NCI-H446 (cell line): ENCODE results near the gene NKX3-2.
A peak's percentile ranks its signal among the peaks of the same experiment; 100 is the strongest.
"Not testable (repeated sequence)": the region's sequence is repeated elsewhere in the genome, so short reads cannot be mapped to it uniquely, and the experiment has no call there.

ENCODE experiments used
- DNase-seq, 2 experiments: peaks; one replicate each; lab custom pipeline; 2025; lab: John Stamatoyannopoulos, UW

The NKX3-2 gene

DNA sequence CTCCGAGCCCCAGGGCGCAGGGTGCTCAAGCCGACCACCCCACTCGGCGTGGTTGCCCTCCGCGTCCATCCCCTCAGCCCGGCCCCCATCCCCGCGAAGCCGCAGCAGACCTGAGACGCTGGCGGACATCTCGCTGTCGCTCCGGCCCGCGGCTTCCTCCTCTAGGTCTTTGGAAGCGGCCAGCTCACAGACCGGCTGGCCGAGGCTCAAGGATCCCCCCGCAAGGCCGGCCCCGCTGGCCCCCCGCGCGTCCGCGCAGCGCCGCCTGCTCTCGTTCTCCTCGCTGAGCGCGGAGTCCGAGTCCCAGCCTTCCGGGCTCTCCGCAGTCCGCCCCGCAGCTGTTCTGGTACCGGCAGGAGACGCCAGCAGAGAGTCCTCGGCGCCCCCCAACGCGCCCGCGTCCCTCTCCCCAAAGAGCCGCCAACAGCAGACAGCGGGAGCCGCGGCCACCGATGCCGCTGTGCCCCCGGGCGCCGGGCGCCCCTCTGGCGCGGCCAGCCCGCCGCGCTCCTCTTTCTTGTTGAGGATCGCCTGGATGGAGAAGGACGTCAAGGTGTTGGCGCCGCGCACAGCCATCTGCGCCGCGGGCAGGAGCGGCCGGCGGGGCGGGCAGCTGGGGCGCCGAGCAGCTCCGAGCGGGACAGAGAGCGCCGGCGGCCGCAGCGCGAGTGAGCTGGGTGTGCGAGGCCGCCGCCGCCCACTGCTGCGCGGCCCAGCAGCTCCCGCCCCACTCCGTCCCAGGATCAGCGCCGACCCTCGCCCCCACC, at the start of gene NKX3-2:
Gene NKX3-2, minus strand, starts transcription at position 670 of the 767 bp plus-strand sequence. Its CDS starts 94 bp downstream, at position 576.
- peak in 1 of 2 experiments; percentile 13 for DNase-seq

DNA sequence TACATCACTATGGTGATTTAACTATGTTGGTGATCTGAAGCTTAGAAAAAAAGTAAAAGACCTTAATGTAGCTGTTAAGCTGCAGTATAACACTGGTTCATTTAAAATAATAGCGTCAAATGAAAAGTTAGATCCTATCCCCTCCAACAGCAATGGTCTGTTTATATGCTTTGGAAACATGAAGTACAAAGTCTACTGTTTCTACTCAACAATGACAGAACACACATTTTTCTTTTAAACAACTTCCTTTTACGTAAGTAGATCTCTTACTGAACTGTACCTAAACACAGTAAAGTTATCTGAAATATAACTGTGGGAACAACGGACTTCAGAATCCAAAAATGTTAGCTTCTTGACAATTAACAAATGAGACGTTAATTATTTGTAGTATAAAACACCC, 47.9 kb upstream of the NKX3-2 start:
- no peak for DNase-seq

DNA sequence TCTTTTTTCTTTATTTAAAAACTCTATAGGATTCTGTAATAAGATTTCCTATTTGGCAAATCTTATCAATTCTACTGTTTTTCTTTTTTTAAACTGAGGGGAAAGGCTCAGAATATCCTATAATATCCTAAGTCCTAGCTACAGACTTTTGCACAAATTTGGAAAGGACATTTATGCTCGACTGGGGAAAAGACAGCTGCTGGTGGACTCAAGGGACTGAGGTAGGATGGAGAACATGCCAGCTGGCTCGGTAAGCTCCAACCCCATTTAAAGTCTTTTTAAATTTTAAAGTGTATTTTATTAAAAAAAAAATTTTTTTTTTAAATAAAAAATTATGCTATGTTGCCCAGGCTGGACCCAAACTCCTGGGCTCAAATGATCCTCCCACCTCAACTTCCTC, 46.5 kb upstream of the NKX3-2 start:
- peak in 1 of 2 experiments; percentile 0 for DNase-seq

DNA sequence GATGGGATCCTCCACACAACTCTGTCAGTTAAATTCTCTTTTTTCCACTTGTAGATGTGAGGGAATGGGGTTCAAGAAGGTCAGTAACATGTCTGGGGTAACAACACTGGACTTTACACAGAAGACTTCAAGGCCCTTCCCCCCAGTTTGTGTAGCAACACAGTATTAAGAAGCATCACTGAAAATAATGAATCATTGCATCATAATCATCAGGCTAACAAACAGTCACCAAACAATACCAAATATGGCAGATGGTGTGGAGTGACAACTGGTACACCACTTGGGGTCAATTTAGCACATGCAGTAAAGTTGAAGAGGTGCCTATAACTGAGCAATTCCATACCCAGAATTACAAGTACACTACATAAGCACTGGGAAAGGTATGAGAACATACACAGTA, 44.6 kb upstream of the NKX3-2 start:
- DNase-seq: no peak

DNA sequence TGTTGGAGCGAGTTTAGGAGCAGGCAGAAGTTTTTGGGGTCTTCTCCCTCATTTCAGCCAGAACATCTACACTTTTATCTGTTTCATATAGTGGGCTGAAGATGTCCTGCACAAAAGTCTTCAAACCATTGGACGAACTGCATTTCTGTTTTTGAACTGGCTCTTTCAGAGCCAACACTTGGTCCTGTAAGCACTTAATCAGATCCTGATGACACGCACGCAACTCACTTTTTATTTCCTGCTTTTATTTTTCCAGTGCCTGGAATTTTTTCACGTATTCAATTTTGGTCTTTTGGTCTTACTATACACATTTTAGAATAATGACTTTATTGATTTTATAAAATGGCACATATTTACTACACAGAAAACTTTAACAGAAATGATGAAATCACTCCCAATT, 40.2 kb upstream of the NKX3-2 start:
- DNase-seq: no peak

DNA sequence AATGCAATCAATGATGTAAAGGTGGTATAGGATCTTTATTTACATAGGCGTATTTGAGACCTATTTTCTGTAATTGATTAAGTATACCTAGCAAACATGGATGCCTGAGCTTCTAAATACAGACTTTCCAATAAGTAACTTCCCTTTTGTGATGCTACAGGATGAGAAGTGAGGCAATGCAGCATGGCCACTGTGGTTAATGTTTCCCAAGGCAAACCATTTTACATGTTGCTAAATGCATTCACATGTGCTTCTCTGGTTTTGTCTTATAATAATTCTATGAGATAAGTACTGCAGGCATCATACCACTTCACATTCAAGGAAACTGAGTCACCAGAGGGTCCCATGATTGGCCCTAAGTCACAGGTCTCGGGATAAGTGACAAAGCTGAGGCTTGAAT, 35.7 kb upstream of the NKX3-2 start:
- no peak for DNase-seq

DNA sequence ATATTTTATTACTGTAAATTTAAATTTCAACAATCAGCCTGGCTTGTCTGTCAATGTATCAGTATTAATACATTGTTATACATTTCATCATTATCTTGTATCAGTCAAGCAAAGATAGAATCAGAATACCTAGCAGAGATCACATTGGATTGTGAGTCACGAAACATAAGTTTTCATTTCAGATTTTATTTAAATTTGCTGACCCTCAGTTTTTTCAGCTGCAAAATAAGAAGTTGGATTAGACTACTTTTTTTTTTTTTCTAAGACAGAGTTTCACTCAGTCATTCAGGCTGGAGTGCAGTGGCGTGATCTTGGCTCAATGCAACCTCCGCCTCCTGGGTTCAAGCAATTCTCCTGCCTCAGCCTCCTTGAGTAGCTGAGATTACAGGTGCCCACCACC, 33.4 kb upstream of the NKX3-2 start:
- no peak for DNase-seq

DNA sequence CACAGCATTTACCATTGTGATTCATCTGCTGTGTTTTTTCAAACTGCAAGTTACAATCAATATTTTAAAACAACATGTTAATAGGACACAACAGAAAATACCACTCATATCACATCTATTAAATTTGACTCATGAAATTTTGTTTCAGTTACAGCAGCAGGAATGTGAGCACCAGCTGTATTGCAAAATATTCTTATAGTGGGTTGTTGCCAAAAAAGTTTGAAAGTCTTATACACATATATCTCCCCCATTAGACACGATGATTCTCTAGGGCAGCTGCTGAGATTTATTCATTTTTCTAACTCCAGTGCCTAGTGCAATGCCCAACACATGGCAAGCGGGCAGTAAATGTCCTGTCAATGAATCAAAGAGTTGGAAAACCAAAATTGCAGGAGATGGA, 26.6 kb upstream of the NKX3-2 start:
- DNase-seq: no peak

DNA sequence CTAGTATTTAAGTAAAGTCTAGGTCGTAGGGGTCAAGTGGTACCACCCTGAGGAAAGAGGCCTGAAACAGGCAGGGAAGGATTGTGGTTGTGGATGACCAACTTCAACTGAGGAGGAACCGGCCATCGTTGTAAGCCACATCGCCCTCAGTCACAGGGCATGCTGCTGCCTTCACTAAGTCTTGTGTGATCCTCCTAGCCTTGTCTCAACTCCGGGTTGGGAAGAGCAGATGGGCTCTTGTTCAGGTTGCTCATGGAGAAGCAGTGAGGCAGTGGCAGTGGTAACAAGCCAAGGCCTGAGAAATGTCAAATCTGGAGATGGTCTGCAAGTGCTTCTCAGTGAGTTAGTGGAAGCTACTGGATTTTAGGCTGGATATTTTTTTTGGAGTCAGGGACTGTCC, 22.8 kb upstream of the NKX3-2 start:
- DNase-seq: no peak

DNA sequence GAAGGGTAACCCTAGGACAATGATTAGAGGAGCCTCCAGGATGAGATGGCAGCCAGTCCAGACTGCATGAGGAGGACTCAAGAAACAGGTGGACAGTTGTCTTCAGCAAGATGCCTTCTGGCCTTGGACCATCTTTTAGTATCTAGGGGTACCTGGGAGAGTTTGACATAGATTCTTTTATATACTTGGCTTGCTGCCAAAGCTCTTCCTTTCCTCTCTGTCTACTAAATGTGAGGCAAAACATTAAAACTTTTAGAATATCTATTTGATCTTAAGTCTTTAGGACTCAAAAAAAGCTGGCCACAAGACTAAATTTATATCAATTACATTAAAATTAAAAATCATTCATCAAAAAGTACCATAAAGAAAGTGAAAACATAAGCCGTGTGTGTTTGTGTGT, 18.6 kb upstream of the NKX3-2 start:
- DNase-seq: no peak

DNA sequence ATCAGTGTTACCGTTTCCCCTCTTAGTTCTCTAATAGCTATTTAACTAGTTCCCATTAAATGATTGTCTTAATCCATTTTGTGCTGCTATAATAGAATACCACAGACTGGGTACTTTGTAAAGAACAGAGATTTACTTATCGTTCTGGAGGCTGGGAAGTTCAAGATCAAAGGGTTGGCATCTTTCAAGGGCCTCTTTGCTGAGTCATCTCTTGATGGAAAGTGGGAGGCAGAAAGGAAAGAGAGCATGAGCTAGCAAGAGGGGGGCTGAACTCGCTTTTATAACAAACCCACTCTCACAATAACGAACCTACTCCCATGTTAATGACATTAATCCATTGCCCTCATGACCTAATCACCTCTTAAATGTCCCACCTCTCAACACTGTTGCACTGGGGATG, 17.4 kb upstream of the NKX3-2 start:
- no peak for DNase-seq

DNA sequence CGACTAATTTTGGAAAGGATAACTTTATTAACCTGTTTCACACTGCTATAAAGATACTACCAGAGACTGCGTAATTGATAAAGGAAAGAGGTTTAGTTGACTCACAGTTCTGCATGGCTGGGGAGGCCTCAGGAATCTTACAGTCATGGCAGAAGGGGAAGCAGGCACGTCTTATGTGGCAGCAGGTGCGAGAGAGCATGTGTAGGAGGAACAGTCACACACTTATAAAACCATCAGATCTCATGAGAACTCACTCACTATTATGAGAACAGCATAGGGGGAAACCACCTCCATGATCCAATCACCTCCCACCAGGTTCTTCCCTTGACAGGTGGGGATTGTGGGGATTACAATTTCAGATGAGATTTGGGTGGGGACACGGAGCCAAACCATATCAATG, 15.8 kb upstream of the NKX3-2 start:
- DNase-seq: not testable (repeated sequence)

DNA sequence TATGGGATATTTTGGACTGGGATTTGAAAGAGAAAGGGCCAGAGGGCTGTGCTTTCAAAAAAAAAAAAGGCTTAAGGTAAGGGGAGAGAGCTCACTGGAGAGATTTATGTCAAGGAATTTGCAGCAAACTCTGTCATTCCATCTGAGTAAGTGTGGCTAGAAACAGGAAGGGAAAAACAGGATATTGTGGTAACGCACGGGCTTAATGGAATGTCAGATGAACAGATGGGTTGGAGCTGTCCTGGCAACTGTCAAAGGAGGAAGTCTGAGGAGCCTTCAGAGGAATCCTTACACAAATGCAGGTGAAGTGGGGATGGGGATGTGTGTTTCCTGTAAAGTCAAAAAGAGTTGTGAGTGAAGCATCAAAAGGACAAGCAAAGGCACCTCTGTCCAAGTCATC, 15.1 kb upstream of the NKX3-2 start:
- no peak for DNase-seq

DNA sequence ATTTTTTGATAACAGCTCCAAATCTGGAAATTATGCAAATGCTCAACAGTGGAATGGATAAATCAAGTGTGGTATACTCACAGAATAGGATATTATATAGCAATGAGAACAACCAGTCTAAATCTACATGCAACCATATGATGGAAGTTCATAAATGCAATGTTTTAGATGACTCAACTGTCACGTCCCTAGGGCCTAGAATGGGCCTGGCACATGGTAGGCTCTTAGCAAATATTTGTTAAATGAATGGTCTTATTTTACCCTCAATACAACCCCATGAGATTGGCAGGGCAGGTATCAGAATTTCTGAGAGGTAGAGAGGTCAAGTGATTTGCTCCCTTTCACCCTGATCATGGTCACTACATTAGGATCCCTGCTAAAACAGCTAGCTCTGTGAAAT, 14.6 kb upstream of the NKX3-2 start:
- DNase-seq: no peak

DNA sequence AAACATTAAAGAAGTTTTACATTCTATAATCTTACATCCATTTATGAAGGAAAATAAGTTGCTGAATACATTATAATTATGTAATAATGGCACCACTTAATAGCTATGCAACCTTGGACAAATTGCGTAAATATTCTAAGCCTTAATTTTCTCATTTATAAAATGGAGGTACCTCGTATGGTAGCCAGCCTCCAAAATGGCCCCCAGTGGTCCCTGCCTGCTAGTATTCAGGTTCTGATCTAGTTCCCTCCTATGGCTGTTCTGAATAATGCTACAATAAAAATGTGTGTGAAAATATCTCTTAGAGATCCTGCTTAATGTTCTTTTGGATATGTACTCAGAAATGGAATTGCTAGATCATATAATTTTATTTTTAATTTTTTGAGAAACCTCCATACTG, 11.0 kb upstream of the NKX3-2 start:
- DNase-seq: no peak

DNA sequence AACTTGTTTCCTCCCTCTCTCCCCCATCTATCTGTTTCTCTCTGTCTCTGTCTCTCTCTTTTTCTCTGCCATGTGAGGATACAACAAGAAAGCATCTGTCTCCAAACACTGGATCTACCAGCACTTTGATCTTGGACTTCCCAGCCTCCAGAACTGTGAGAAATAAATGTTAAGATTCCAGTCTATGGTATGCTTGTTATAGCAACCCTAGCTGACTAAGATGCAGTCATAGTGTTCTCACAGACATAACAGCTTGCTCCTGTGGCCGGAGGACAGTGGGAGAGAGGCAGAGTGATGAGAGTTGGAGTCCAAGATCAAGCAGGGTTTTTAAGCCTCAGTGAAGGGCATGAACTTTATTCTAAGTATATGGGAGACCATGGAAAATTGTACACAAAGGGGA, 8.8 kb upstream of the NKX3-2 start:
- no peak for DNase-seq

DNA sequence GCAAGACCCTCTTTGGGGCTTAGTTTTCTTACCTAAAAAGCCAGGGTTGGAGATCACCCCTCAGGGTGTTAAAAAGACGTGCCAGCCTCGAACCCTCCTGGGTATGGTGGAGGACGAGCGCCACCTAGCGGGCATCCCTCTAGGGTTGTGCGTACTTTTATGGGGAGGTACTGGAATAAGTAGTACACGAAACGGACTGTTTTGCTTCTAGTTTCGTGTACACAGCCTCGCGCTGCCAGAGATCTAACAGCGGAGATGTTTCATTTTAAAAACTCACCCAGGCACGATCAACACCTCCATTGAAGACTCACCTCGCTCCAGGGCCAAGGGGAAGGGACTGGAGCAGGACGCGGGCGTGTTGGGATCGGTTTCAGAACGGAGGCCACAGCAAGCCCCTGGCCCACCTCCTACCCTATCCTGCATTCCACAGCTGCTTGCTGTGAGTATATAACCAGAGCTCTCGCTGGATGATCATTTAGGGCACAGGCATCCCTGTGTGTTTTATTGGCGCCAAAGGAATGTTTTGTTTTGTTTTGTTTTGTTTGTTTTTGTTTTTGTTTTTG, 4.8 kb upstream of the NKX3-2 start:
- DNase-seq: peak; percentile 71 to 79

DNA sequence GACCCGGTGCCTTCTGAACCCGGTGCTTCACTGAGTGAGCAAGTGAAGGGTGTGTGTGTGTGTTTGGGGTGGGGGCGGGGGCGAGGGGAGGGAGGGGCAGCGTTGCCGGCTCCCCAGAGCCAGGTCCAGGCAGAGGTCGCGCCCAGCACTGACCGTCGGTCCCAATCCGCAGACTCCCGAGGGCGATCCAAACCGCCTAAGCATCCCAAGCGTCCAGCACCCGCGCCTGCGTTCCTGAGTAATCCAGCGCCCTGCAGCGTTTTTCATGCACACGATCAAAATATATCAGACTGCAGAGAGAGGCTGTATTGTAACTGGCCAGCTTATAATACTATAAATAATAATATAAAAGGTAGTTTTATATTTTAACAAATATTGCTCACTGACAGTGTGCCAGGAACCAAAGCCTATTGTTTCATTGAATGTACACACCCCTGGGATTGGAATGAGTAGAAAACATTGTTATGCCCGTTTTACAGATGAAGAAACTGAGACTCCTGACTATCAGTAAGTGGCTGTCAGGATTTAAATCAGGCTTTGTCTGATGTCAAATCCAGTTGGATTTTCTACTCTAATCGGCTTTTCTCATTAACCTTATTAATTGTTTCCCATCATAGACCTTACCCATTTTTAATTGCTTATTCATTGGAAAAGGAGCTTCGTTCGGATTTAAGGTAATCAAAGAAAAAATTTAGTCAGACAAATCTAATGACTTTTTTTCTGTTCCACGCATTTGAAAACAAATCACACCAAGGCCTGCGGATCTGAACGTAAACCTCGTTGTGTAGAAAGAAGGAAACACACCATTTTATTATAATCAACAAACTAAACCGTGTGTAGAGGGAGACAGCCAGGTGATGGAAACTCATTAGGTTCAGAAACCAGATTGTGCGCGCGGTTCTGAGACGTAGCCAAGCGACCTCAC, 4.0 kb upstream of the NKX3-2 start:
- peak in 1 of 2 experiments; percentile 2 for DNase-seq

DNA sequence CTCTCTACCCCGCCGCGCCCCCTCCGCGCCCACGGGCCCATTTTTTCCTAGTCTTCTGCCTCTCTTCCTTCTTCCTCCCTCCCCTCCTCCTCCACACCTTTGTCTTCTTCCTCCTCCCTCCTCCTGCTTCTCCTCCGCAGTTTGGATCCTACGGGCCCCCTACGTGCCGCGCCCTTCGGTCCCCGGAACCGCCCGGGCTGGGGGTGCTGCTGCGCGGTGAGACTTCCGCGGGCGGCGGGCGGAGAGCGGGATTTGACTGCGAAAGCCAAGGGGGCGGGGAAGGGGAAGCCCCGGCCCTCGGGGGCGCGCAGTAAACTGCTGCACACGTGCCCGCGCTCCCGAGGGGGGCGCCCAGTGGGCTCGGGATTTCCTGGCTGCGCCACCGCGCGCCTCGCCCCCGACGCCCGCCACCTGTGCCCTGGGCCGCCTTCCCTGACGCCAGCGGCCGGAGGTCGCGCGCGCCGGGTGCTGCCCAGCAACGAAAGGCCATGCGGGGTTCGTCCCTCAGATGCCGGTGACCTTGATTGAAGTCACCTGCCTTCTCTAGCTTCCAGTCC, 3.3 kb upstream of the NKX3-2 start:
- peak in 1 of 2 experiments; percentile 22 for DNase-seq

DNA sequence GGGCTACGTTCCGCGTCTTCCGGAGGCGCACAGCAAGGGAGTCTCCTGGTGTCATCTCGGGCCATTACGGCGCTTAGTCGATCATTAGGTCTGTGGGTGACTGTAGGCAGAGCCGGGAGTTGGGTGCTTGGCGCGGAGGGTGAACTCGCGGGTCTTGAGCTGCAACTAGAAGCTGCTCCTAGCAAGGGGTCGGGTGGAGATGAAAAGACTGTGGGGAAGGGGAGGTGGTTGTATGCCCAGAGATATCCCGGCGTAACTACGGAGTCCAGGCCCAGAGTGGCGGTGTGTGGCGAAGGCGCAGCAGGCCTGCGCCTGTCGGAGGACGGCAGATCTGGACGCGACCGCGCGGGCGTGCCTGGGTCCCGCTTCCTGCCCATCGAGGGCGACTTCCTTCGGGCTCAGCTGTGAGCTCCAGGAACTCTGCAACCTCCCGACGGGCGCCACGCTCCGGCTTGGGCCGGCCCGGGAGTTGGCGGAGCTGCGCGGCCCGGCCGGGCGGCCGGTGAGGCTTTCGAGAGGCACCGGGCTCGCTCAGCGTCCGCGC, 2.7 kb upstream of the NKX3-2 start:
- DNase-seq: no peak

DNA sequence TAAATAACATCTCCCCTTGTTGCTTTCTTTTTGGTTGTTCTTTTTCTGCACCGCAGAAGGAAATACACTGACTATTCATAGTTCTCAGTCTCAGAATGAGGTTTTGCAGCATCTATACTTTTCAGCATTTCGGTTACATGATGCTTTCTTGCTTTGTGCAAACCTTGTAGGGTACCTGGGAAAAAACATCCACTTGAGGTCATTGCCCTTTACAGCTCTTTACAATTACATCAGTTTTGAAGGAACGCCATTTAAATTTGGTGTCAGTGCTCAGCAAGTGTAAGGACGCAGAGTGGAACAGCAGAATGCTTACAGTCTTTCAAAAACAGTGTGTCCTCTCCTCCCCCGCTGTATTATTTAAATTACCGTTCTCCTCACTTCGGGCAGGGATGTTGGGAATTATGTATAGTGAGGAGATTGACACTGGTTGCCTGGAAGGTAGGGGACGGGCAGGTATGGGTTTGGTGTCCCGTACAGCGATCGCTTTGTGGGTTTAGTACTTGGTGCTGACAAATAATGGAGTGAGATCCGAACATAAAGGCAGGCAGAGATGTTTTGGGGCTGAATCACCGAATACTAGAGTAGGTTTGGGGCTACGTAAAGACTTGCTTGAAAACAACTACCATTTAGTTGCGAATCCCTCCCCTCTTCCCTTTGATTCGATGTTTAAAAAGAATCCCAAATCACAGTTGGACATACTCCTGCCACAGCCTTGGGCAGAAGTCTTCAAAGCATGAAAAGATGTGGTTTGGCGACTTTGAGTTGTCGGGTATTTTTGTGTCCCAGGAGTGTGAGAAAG, 2.0 kb upstream of the NKX3-2 start:
- no peak for DNase-seq
